ENCODE measurements around the gene TGM3.

Gene TGM3

GRCh38 chr20:2385496-2385895 is 89.7 kb downstream of the TGM3 start:
- no peak for DNase-seq

GRCh38 chr20:2386516-2387179 is 90.8 kb downstream of the TGM3 start:
- no peak for DNase-seq

- peak; percentile 8 to 34 for DNase-seq
Measured at GRCh38 chr20:2387180-2387577, 91.4 kb downstream of the TGM3 start.

- no peak for DNase-seq
Measured at GRCh38 chr20:2387580-2387979, 91.8 kb downstream of the TGM3 start.

Measured in NCI-H446 (cell line).